RWPE1 (cell line): Measurements from ENCODE around the gene CTSK.
"Not testable (repeated sequence)": the region's sequence is repeated elsewhere in the genome, so short reads cannot be mapped to it uniquely, and the experiment has no call there.

Source experiments
- CTCF ChIA-PET: fragments of 350-600 bp; sonication (Branson Sonifier 250); formaldehyde crosslinking; extraction: SDS; loops from one replicate; lab custom pipeline; 2021; lab: Yijun Ruan, JAX
- POLR2A ChIA-PET: fragments of 400-600 bp; formaldehyde crosslinking; extraction: SDS; loops from one replicate; lab custom pipeline; 2020; ENCODE audit warnings: antibody characterized with exemption; ENCODE audit not compliant: low non-redundant PET; lab: Yijun Ruan, JAX
- DNase-seq: peaks from one replicate; pipeline ENCODE4 v3.0.0; 2012; ENCODE audit warnings: low spot score
- H3K27ac ChIP-seq: fragments of 450-650 bp; 2 replicates; pipeline ENCODE4 v1.5.1; 2017
- CTCF ChIP-seq: fragments of 450-650 bp; conservative IDR thresholded peaks from 2 replicates; pipeline ENCODE4 v1.5.1; 2017; ENCODE audit warnings: low read depth, mild to moderate bottlenecking

Gene CTSK

GRCh38 chr1:150841626-150842025 lies 33.6 kb upstream of the CTSK start:
- no peak for TF ChIP-seq CTCF
- CTCF ChIA-PET: interaction anchor here (0.5 kb wide), 1 partner anchor 250 kb away, joined by 3 read pairs; no protein-coding TSS in a partner anchor
- no peak overlapping the region for H3K27ac ChIP-seq
- no peak for DNase-seq
- POLR2A ChIA-PET: no interaction called here

GRCh38 chr1:150840850-150841249 lies 32.8 kb upstream of the CTSK start:
- CTCF ChIA-PET: interaction anchor here (0.6 to 0.9 kb wide), 3 partner anchors 12 to 321 kb away, joined by 3 read pairs; no protein-coding TSS in a partner anchor
- DNase-seq, H3K27ac ChIP-seq, POLR2A ChIA-PET: not testable (repeated sequence)

GRCh38 chr1:150836129-150836773 lies 28.2 kb upstream of the CTSK start:
- DNase-seq: no peak
- no peak overlapping the region for H3K27ac ChIP-seq
- no peak for TF ChIP-seq CTCF
- POLR2A ChIA-PET: no interaction called here
- CTCF ChIA-PET: no interaction called here

GRCh38 chr1:150833961-150834360 lies 25.9 kb upstream of the CTSK start:
- H3K27ac ChIP-seq, DNase-seq, POLR2A ChIA-PET, CTCF ChIA-PET: not testable (repeated sequence)

GRCh38 chr1:150832597-150832996 lies 24.5 kb upstream of the CTSK start:
- no peak for TF ChIP-seq CTCF
- ChIA-PET CTCF (no interaction called here), POLR2A (no interaction called here)
- H3K27ac ChIP-seq: no peak overlapping the region
- no peak for DNase-seq

- TF ChIP-seq CTCF: peak; percentile 20
- H3K27ac ChIP-seq: no peak overlapping the region
- ChIA-PET CTCF (interaction anchor here (0.6 kb wide), 1 partner anchor 28 kb away, joined by 3 read pairs; no protein-coding TSS in a partner anchor), POLR2A (no interaction called here)
- no peak for DNase-seq
Measured at GRCh38 chr1:150829751-150830150, 21.7 kb upstream of the CTSK start.

- no peak for TF ChIP-seq CTCF
- POLR2A ChIA-PET: no interaction called here
- no peak for DNase-seq
- H3K27ac ChIP-seq: no peak overlapping the region
- CTCF ChIA-PET: interaction anchor here (0.6 to 1.6 kb wide), 5 partner anchors 97 to 1238 kb away, joined by 3 to 4 read pairs (median 3); no protein-coding TSS in a partner anchor
Measured at GRCh38 chr1:150826299-150826698, 18.2 kb upstream of the CTSK start.
